Epithelial cell of esophagus (primary cell): Measurements from ENCODE around the gene PAPOLG.

Experiments used
- DNase-seq: peaks from one replicate; pipeline ENCODE4 v3.0.0; 2010; ENCODE audit warnings: low read depth
- H3K4me3 ChIP-seq: 2 replicates; pipeline ENCODE4 v1.5.1; 2011; ENCODE audit warnings: mild to moderate bottlenecking, low read length, control low read depth
- TF ChIP-seq, protein P1 (sequence below): IDR thresholded peaks from 2 replicates; pipeline ENCODE4 v1.5.1; 2011; ENCODE audit warnings: low read depth, mild to moderate bottlenecking, low read length, control low read depth, inconsistent platforms; ENCODE audit not compliant: insufficient read depth; ENCODE audit errors: missing control alignments

The PAPOLG gene

DNA sequence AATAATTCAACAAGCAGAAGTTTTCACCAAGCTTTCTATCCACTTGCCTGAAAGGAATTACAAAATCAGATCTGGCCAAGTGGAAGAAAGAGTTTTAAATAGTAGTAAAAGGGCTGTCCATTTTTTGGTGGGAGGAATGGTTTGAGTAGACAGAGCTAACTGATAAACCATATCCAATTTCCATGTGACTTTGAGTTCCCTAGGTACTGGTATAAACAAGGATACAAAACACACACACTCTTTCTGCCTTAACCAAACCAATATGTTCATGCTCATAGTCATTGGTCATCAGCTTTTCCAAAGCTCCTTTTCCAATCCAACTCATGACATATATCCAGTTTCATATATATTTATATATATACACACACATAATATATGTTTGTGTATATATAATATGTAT is 75.9 kb downstream of the PAPOLG start:
- TF ChIP-seq, protein P1, sequence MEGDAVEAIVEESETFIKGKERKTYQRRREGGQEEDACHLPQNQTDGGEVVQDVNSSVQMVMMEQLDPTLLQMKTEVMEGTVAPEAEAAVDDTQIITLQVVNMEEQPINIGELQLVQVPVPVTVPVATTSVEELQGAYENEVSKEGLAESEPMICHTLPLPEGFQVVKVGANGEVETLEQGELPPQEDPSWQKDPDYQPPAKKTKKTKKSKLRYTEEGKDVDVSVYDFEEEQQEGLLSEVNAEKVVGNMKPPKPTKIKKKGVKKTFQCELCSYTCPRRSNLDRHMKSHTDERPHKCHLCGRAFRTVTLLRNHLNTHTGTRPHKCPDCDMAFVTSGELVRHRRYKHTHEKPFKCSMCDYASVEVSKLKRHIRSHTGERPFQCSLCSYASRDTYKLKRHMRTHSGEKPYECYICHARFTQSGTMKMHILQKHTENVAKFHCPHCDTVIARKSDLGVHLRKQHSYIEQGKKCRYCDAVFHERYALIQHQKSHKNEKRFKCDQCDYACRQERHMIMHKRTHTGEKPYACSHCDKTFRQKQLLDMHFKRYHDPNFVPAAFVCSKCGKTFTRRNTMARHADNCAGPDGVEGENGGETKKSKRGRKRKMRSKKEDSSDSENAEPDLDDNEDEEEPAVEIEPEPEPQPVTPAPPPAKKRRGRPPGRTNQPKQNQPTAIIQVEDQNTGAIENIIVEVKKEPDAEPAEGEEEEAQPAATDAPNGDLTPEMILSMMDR = no peak
- no peak overlapping the region for H3K4me3 ChIP-seq
- no peak for DNase-seq

GRCh38 chr2:60832621-60833020 is 76.6 kb downstream of the PAPOLG start:
- no peak overlapping the region for H3K4me3 ChIP-seq
- TF ChIP-seq, protein P1 = no peak
- DNase-seq = no peak

DNA sequence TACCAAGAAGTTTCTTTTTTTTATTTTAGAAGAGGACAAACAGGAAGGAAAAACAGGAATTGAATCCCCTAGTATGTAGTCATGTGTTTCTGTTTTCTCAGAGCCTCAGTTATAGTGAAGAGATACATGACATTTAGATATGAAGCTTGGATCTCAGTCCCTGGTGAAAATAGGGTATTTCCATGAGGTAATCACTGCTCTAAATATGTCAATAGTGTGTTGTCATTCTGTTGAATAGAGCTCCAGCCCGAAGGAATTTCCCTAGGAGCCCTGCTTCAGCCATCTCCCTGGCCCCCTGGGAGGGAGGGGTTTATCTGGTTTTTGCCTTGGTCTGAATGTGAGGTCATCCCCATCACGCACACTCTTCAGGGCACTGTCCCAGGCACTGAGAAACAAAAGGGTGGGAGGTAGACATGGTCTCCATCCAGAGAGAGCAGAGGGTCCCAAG is 78.2 kb downstream of the PAPOLG start:
- DNase-seq = no peak
- H3K4me3 ChIP-seq = no peak overlapping the region
- TF ChIP-seq, protein P1 = no peak

DNA sequence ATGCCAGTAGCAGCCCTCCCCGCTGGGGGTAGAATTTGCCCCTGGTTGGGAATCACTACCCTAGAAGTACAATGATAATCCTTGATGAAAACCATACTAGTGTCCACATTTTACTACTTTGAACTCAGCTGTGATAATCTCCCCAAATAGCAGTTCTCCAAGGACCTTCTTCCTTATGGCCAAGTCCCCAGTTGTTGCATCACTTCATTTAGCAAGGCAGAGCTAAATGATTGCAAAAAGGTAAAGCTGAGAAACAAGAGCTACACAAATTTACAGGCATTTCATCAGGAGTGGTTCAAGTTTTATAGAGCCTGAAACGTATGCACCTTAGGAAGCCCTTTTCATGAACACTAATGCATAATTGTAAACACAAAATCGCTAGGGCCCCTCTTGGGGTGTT is 80.4 kb downstream of the PAPOLG start:
- no peak overlapping the region for H3K4me3 ChIP-seq

DNA sequence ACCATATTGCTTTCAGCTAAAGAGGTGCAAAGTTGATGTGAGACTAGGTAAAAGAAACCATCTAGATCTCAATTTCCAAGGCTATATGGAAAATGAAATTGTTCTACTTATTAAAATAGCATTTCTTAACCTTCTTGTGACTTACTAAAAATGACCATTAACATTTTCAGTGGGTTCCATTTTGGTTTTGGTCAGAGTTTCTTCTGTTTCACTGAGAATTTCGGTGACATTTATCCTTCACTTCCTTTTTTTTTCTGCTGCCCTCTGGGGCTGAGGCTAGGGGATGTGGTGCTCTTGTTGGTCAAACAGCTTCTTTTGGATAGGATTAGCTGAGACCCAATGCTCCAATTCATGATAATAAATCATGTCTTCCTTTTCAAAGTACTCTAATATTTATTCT is 81.1 kb downstream of the PAPOLG start:
- no peak for DNase-seq
- TF ChIP-seq, protein P1 = no peak
- H3K4me3 ChIP-seq = no peak overlapping the region

More for the DNA sequence above, 80.4 kb downstream of the PAPOLG start:
- no peak for DNase-seq
- TF ChIP-seq, protein P1 = no peak

DNA sequence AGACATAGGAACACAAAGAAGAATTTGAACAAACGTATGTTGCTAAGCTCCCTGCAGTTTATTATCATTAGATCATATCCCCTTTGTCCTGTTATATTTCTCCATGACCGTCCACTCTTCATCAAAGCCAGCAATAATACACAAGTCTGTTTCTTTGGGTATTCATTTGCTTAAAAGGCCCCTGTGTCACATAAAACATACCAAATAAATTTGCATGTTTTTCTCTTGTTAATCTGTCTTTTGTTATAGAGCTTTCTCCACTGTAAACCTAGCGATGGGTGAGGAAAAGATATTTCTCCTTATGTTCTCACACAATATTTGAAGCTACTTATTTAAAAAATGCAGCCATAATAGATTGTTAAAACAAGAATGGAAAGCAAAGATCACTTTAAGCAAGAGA is 82.4 kb downstream of the PAPOLG start:
- TF ChIP-seq, protein P1 = no peak

DNA sequence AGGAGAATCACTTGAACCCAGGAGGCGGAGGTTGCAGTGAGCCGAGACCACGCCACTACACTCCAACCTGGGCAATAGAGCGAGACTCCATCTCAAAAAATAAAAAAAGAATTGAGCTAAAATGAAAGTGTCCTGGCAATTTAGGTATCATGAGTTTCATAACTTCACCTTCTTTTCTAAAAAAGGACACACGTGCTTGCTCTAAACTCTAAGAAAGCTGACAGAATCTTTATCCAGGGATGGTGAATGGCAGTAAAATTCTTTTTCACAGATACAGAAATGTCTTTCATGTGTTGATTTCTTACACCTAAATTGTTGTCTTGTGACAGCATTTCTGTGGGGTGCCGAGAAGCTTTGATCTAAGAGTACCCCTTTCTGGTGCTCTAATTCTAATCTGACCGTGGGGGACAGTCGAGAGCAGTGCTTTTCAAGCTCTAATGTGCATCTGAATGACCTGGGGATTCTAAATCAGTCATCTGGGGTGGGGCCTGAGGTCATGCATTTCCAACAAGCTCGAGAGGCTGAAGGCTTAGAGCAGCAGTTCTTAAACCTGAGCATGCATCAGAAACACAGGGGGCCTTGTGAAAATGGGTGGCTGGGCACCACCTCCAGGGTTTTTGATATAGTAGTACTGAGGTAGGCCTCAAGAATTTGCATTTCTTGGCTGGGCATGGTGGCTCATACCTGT is 83.2 kb downstream of the PAPOLG start:
- TF ChIP-seq, protein P1 = no peak
- H3K4me3 ChIP-seq = no peak overlapping the region
- no peak for DNase-seq

More for the DNA sequence above, 82.4 kb downstream of the PAPOLG start:
- no peak for DNase-seq
- no peak overlapping the region for H3K4me3 ChIP-seq
